GM23248 (cell line): ENCODE measurements around the gene UST.
"Not testable (repeated sequence)": the region's sequence is repeated elsewhere in the genome, so short reads cannot be mapped to it uniquely, and the experiment has no call there.

Source experiments
- EZH2 ChIP-seq: fragments of 200-600 bp; sonication (generic); IDR thresholded peaks from 2 replicates; pipeline ENCODE4 v1.6.1; 2018; ENCODE audit warnings: antibody characterized with exemption, mild to moderate bottlenecking; ENCODE audit not compliant: insufficient read depth, poor library complexity, severe bottlenecking
- EZH2phosphoT487 ChIP-seq: fragments of 200-600 bp; sonication (generic); IDR thresholded peaks from 2 replicates; pipeline ENCODE4 v1.6.1; 2018; ENCODE audit warnings: antibody characterized with exemption, moderate library complexity, mild to moderate bottlenecking, low read depth; ENCODE audit not compliant: insufficient read depth

GRCh38 chr6:148978298-148978697 lies 231.5 kb downstream of the UST start:
- TF ChIP-seq EZH2phosphoT487, EZH2: not testable (repeated sequence)
